Heart left ventricle (tissue), 16 donors: ENCODE results near the gene TBC1D19. TPM values are rescaled to one million over a fixed set of nuclear protein-coding genes. Genes with fewer than 3 reads are reported as not detected.

Source experiments
- ATAC-seq, 4 donors: fragments of 200-7000 bp; cut with Tn5 transposase; one replicate each; pipeline ENCODE4 v1.9.1; 2020 to 2022; ENCODE audit warnings: moderate library complexity in 4 of 4, mild to moderate bottlenecking in 3 of 4, moderate number of reproducible peaks in 1 of 4
- DNase-seq, 5 donors: peaks; one replicate each; pipeline ENCODE4 v3.0.0-alpha.2; 2020
- H3K27ac ChIP-seq, 12 donors: fragments of 200-600 bp; sonication (generic) in 4 of 12; one replicate each; pipeline versions ENCODE4 v1.5.0 to v1.8.0; 2016 to 2022; ENCODE audit warnings: mild to moderate bottlenecking in 2 of 12
- H3K27me3 ChIP-seq, 9 donors: fragments of 200-600 bp; sonication (generic) in 2 of 9; one replicate each; pipeline versions ENCODE4 v1.5.1 to v1.8.0; 2016 to 2022; ENCODE audit warnings: mild to moderate bottlenecking in 3 of 9
- H3K36me3 ChIP-seq, 9 donors: fragments of 200-600 bp; sonication (generic) in 2 of 9; one replicate each; pipeline versions ENCODE4 v1.5.0 to v1.8.0; 2018 to 2022; ENCODE audit warnings: mild to moderate bottlenecking in 2 of 9
- H3K4me1 ChIP-seq, 12 donors: fragments of 200-600 bp; sonication (generic) in 4 of 12; one replicate each; pipeline versions ENCODE4 v1.5.0 to v1.8.0; 2016 to 2022; ENCODE audit warnings: mild to moderate bottlenecking in 3 of 12
- H3K4me3 ChIP-seq, 12 donors: fragments of 200-600 bp; sonication (generic) in 4 of 12; one replicate each; pipeline versions ENCODE4 v1.5.0 to v1.8.0; 2017 to 2022; ENCODE audit warnings: mild to moderate bottlenecking in 9 of 12, moderate library complexity in 4 of 12
- H3K9me3 ChIP-seq, 12 donors: fragments of 200-600 bp; sonication (generic) in 4 of 12; one replicate each; pipeline versions ENCODE4 v1.5.0 to v1.8.0; 2016 to 2022; ENCODE audit warnings: mild to moderate bottlenecking in 1 of 12
- CTCF ChIP-seq, 12 donors: fragments of 200-600 bp; sonication (generic) in 4 of 12; IDR thresholded peaks; one replicate each; pipeline versions ENCODE4 v1.5.0 to v1.8.0; 2018 to 2022; ENCODE audit warnings: antibody characterized with exemption in 12 of 12, mild to moderate bottlenecking in 5 of 12
- POLR2A ChIP-seq, 2 donors: fragments of 450-650 bp; IDR thresholded peaks; one replicate each; pipeline ENCODE4 v1.6.1; 2017; ENCODE audit warnings: antibody characterized with exemption in 2 of 2, mild to moderate bottlenecking in 2 of 2, moderate library complexity in 2 of 2
- WGBS, 4 donors: extraction: QIAGEN DNeasy Blood & Tissue Kit in 2 of 4; methylation state at CpG; one replicate each; pipeline versions ENCODE4 v1.1.5 to v1.1.7; 2013 to 2018; 5-methylcytosine and 5-hydroxymethylcytosine counted together
- intact Hi-C, 10 donors: fragments of 100-400 bp; cut with DNase I; formaldehyde crosslinking; loops; one replicate each; pipeline versions ENCODE4 v1.11.1 to v1.14.2; 2022
- polyA plus RNA-seq, 2 donors: library from polyadenylated mRNA; stranded (reverse); fragments of 200-250 nt; gene quantifications; one replicate each; pipeline ENCODE4 v1.2.3, GENCODE V29; 2013
- total RNA-seq, 9 donors: library from RNA; depleted of rRNA in 2 of 9; stranded (reverse); fragments of >200 nt in 2 of 9; fragmentation: NEBNext Ultra II Directional in 3 of 9; extraction: Animal tissue kit (Norgen Biotek cat#: 25700) in 3 of 9; gene quantifications; one replicate each; pipeline versions ENCODE4 v1.1.0 to v1.2.4, GENCODE V29; 2016 to 2023
- donor health status: ischemic (EF 13 %, LVEDD 7.1; RV severe dilation, severe dysfunction).
- donor health status: healthy with polysubstance abuse.
- donor health status: DM: no; HTN: yes; CAD: no.
- donor health status: DM: no; HTN: no; CAD: no.
- donor health status: ischemic (EF 25% LVEDD 6.9; RV normal size, moderate dysfunction).
- donor health status: ischemic (EF 25% LVEDD 5.7; RV mildly dilated, moderate dysfunction).
- donor health status: healthy.
- donor health status: DM: yes; HTN: yes; CAD: no.
- donor health status: ischemic (EF 35%, LVEDD 5.7; RV mildly dilated, moderate dysfunction).
- donor health status: nonischemic (EF 11% LVEDD 7.7; RV severe dilation, severe dysfunction).
- donor health status: DM: yes; HTN: yes; CAD: no.
- donor health status: PGD.
- donor health status: ischemic (EF 29% LVEDD 5.4; RV normal size, mild dysfunction).
- donor health status: nonischemic (EF 23%, LVEDD 6.1; RV moderate dilation, normal function).

TBC1D19 gene
- total and polyA plus RNA-seq, 11 donors = 1.7 to 10.9 (median 9.2) TPM

- DNase-seq (no peak), ATAC-seq (peak in 2 of 4 donors; percentile 38 to 42)
- H3K27ac ChIP-seq = peak overlapping the region in 3 of 12 donors; percentile 11 to 49 (median 26)
- peaks cover 0 to 1% (median 0%) of the 10 kb centered on the region in 12 donors for H3K9me3 ChIP-seq
- no peak for TF ChIP-seq CTCF (IDR thresholded peaks at IDR 0.05)
- no peak for TF ChIP-seq POLR2A (IDR thresholded peaks at IDR 0.05)
- WGBS, 4 donors = 82 to 90% (median 88%) methylated on average over 25 to 26 of the region's 26 CpGs
- no peaks in the 10 kb centered on the region for H3K36me3 ChIP-seq
- peak overlapping the region in 1 of 12 donors; percentile 6 for H3K4me3 ChIP-seq
- intact Hi-C loops = no loop called here
- peaks cover 0 to 5% (median 0%) of the 10 kb centered on the region in 12 donors for H3K4me1 ChIP-seq
- H3K27me3 ChIP-seq = no peaks in the 10 kb centered on the region
These were observed 220.6 kb downstream of the TBC1D19 start for GRCh38 chr4:26804451-26804850.

GRCh38 chr4:26804925-26805324, 221.0 kb downstream of the TBC1D19 start:
- Histone ChIP-seq H3K4me1 (peaks cover 0 to 5% (median 0%) of the 10 kb centered on the region in 12 donors), H3K36me3 (no peaks in the 10 kb centered on the region), H3K27ac (peak overlapping the region in 4 of 12 donors; percentile 11 to 49 (median 26)), H3K9me3 (no peaks in the 10 kb centered on the region), H3K4me3 (peak overlapping the region in 1 of 12 donors; percentile 6), H3K27me3 (no peaks in the 10 kb centered on the region)
- intact Hi-C loops = no loop called here
- 55 to 69% (median 64%) methylated on average over 10 of the region's 10 CpGs for WGBS, 4 donors
- peak in 3 of 4 donors; percentile 26 to 79 (median 63) for ATAC-seq
- DNase-seq = peak in 1 of 5 donors; percentile 24
- TF ChIP-seq POLR2A (IDR thresholded peaks at IDR 0.05) (no peak), CTCF (IDR thresholded peaks at IDR 0.05) (no peak)

Other genes with a start within 250 kb of the TBC1D19 start
- gene CCKAR, start 93.6 kb upstream of the TBC1D19 start, total RNA-seq = under 1 TPM in 1 of 9 donors, not detected in 8; 0.20 TPM
- gene CCKAR, start 93.6 kb upstream of the TBC1D19 start, polyA plus RNA-seq = not detected